AG09319 (cell line): ENCODE results near the gene FAM111B.
"Not testable (repeated sequence)": the region's sequence is repeated elsewhere in the genome, so short reads cannot be mapped to it uniquely, and the experiment has no call there.

Experiments used
- DNase-seq: peaks from one replicate; pipeline ENCODE4 v3.0.0-alpha.2; 2010; ENCODE audit warnings: low read depth; ENCODE audit errors: extremely low read depth
- TF ChIP-seq, protein P1 (sequence below): IDR thresholded peaks from 2 replicates; pipeline ENCODE4 v1.5.1; 2011; ENCODE audit warnings: low read depth, mild to moderate bottlenecking, inconsistent platforms, low read length, moderate library complexity

Gene FAM111B

DNA sequence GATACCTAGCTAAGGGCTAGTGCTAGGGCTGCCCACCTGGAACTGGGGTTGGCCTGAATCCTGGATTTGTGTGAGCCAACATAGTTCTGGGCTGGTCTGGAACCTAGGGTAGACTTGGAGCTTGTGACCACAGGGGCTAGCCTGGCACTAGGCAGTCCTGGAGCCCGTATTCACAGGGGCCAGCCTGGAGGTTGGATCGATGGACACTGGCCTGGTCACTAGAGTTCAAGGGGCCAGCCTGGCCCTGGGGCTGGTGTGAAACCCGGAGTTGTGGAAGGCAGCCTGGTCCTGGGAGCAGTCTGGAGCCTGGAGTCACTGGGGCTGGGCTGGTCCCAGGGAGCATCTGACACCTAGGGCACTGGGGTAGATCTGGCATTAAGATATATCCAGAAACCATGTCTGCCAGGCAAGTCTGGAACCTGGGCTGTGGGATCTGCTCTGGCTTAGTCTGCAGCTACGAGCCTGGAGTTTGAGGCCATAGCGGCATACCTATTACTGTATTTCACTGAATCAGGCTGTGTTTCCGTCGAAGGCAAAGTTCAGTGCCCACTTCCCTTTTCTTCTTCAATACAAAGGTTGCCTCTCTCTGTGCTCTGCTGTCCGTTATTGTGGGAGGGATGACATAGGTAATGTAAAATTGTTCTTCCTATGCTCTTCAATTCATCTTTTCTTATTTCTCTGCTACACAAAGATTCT lies 30.0 kb upstream of the FAM111B start:
- no peak for DNase-seq
- TF ChIP-seq, protein P1, sequence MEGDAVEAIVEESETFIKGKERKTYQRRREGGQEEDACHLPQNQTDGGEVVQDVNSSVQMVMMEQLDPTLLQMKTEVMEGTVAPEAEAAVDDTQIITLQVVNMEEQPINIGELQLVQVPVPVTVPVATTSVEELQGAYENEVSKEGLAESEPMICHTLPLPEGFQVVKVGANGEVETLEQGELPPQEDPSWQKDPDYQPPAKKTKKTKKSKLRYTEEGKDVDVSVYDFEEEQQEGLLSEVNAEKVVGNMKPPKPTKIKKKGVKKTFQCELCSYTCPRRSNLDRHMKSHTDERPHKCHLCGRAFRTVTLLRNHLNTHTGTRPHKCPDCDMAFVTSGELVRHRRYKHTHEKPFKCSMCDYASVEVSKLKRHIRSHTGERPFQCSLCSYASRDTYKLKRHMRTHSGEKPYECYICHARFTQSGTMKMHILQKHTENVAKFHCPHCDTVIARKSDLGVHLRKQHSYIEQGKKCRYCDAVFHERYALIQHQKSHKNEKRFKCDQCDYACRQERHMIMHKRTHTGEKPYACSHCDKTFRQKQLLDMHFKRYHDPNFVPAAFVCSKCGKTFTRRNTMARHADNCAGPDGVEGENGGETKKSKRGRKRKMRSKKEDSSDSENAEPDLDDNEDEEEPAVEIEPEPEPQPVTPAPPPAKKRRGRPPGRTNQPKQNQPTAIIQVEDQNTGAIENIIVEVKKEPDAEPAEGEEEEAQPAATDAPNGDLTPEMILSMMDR, result no peak

DNA sequence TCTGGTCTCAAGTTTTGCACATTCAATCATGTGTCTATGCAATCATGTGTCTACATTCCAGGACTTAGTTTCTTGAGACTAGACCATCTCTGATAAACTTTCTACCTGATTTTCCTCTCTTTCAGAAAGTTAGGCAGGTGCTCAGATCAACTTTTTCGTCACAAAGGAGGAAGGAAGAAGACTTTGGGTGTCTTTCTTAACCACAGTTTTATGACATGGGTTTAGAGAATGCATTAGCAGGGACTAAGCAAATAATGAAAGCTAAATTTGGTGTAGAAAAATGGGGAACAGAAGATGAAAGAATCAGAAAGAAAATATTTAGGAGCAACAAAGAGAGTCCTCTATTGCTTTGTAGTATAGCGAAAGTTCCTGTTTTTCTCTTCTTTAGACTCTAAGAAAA lies 28.6 kb upstream of the FAM111B start:
- TF ChIP-seq, protein P1, result no peak
- DNase-seq, result no peak

DNA sequence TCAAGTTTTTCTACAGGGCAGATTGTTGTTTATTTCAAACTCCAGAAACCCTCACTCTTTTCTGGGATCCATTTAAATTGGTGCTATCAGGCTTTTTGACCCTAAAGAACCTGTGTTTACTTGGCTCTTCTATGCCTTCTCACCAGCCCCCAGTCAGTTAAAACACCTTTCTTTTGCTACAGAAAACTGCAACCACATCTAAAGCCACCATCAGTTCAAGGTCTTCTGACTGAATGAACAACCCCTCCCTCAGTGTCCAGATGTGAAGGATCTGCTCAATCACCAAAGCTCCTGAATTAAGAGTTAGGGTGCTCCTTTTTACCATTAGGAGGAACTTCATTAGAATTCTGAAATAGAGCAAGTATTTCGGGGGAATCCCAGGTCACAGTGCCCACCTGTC lies 28.0 kb upstream of the FAM111B start:
- TF ChIP-seq, protein P1, result no peak
- DNase-seq, result no peak

DNA sequence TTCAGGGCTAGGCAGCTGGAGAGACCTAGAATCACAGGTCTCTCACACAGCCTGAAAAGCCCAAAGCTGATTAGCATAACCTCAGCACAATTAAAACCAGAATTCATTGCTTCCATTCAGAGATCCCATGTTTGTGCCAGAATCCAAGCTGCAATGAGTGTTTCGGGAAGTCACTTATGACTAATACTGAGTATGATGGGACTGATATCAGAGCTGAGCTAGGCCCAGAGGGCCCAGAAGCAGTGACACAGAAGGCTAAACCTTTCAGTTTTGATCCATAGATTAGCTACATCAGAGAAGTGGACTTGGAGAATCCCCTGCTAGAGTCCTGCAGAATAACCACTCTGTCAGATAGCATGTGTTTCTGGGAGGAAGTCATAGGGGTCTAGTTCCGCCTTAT lies 26.6 kb upstream of the FAM111B start:
- not testable (repeated sequence) for DNase-seq

GRCh38 chr11:59081430-59082020 lies 25.5 kb upstream of the FAM111B start:
- DNase-seq, result not testable (repeated sequence)

- not testable (repeated sequence) for DNase-seq
These were observed 21.0 kb upstream of the FAM111B start, which contains the start of gene GLYATL1B for GRCh38 chr11:59086007-59086406. Gene GLYATL1B, plus strand, starts transcription at chr11:59086307. Its CDS starts 0 bp downstream, at chr11:59086307.

GRCh38 chr11:59088162-59088561 lies 18.9 kb upstream of the FAM111B start:
- DNase-seq, result no peak
- TF ChIP-seq, protein P1, result no peak

DNA sequence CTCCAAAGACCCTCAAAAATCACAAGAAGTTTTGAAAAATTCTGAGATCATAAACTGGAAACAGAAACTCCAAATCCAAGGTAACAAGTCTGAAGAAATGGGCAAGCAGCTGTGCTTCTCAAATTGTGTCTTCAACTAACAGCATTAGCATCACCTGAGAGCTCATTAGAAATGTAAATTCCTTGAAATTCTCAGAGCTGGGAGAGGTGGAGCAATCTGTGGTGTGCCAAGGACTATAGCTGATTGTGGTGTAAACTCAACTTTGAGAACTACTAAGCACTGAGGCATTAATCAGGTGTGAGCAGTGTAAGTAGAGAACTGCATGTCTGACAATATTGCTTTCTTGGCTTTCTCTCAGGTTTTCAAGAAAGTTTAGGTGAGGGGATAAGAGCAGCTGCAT lies 13.5 kb upstream of the FAM111B start:
- not testable (repeated sequence) for DNase-seq

DNA sequence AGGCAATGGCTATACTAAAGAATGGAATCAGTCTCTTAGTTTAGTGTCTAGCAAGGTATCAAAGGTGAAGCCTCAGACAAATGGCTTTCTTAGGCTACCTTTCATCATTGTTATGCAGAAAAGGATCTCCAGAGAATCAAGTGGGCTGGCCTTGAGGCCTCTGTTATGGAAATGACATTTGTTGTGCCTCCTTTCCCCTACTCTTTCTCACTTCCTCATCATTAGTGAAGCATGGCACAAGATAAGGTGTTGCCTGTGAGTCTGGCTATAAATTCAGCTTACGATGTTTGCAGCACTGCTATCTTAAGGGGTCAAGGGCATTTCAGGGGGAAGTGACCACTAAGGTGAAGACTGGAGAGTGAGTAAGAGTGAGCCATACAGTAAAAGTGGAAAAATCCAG lies 11.8 kb upstream of the FAM111B start:
- DNase-seq, result not testable (repeated sequence)

- DNase-seq, result not testable (repeated sequence)
These were observed 11.0 kb upstream of the FAM111B start for GRCh38 chr11:59095972-59096575.
